ENCODE measurements around the gene LARP4B.

DNA sequence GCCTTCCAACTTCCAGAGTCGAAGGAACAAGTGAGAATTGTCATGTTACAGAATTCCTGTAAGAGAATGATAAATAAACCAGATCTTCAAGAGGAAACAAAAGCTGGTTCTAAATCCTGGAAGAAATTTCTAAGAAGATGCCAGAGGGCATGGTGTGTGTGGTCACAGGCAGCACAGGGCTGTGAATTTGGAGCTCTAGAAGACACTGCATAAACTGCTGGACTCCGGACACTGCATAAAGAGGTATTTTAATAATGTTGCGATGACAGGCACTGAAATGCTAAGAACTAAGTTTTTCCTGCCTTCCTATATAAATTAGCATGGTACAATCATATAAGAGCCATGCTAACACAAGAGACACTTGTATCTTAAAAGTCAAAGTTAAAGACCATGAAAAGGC, 86.0 kb downstream of the LARP4B start:
- TF ChIP-seq, protein P1, sequence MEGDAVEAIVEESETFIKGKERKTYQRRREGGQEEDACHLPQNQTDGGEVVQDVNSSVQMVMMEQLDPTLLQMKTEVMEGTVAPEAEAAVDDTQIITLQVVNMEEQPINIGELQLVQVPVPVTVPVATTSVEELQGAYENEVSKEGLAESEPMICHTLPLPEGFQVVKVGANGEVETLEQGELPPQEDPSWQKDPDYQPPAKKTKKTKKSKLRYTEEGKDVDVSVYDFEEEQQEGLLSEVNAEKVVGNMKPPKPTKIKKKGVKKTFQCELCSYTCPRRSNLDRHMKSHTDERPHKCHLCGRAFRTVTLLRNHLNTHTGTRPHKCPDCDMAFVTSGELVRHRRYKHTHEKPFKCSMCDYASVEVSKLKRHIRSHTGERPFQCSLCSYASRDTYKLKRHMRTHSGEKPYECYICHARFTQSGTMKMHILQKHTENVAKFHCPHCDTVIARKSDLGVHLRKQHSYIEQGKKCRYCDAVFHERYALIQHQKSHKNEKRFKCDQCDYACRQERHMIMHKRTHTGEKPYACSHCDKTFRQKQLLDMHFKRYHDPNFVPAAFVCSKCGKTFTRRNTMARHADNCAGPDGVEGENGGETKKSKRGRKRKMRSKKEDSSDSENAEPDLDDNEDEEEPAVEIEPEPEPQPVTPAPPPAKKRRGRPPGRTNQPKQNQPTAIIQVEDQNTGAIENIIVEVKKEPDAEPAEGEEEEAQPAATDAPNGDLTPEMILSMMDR (IDR thresholded peaks at IDR 0.05; ENCODE audit: low read length), result no peak
- TF ChIP-seq EZH2phosphoT487 (IDR thresholded peaks at IDR 0.05; ENCODE audit: low read length), result no peak

All from MM.1S (cell line).